GM12878 (cell line): ENCODE measurements around the gene USP10. TPM values are rescaled to one million over a fixed set of nuclear protein-coding genes. Genes with fewer than 3 reads are reported as not detected.

ENCODE experiments used
- ATAC-seq: fragments of 200-7000 bp; cut with Tn5 transposase; 3 replicates; pipeline ENCODE4 v1.9.1; 2020; ENCODE audit warnings: mild to moderate bottlenecking, moderate library complexity
- BruUV-seq: library from RNA; stranded (reverse); fragments of 400-500 nt; replicated peaks from 2 replicates; lab custom pipeline; 2021; lab: Mats Ljungman, UMichigan
- CTCF ChIA-PET: fragments of 300-600 bp; sonication (Branson Sonifier 250); formaldehyde crosslinking; extraction: SDS; loops from one replicate; lab custom pipeline; 2021; ENCODE audit warnings: inconsistent platforms; lab: Yijun Ruan, JAX
- POLR2A ChIA-PET: fragments of 350-600 bp; formaldehyde crosslinking; extraction: SDS; loops from one replicate; lab custom pipeline; 2021; ENCODE audit warnings: inconsistent platforms; lab: Charles Lee
- RAD21 ChIA-PET: fragments of 300-600 bp; sonication (Branson Sonifier 250); formaldehyde crosslinking; loops from one replicate; lab custom pipeline; 2023; ENCODE audit warnings: antibody characterized with exemption; ENCODE audit not compliant: unreplicated experiment; lab: Charles Lee
- SMC1A ChIA-PET: fragments of 300-600 bp; sonication (Branson Sonifier 250); formaldehyde crosslinking; loops from one replicate; lab custom pipeline; 2023; ENCODE audit not compliant: unreplicated experiment, uncharacterized antibody; lab: Charles Lee
- DNase-seq: peaks from one replicate; pipeline ENCODE4 v3.0.0-alpha.2; 2011; ENCODE audit warnings: low read depth, low spot score
- FAIRE-seq: peaks from 3 replicates; lab custom pipeline; 2011; peaks lifted over from hg19 to GRCh38; lab: Jason Lieb, UNC
- H2AFZ ChIP-seq: 2 replicates; pipeline ENCODE4 v1.6.0; 2011; ENCODE audit warnings: low read depth, low read length, control low read depth; ENCODE audit not compliant: control insufficient read depth
- H3K27ac ChIP-seq: 2 replicates; pipeline ENCODE4 v1.5.1; 2011; ENCODE audit warnings: control low read depth; ENCODE audit not compliant: control insufficient read depth, insufficient read depth
- H3K27me3 ChIP-seq, 2 experiments: replicated peaks in 1 of 2; 2 replicates each; pipeline versions ENCODE4 v1.6.0 to v1.6.1; 2011; ENCODE audit warnings: low read length in 1 of 2; ENCODE audit not compliant: control insufficient read depth in 2 of 2, insufficient read depth in 2 of 2
- H3K36me3 ChIP-seq, 2 experiments: 2 replicates each; pipeline ENCODE4 v1.5.1; 2011; ENCODE audit warnings: low read length in 1 of 2; ENCODE audit not compliant: control insufficient read depth in 2 of 2, insufficient read depth in 2 of 2
- H3K4me1 ChIP-seq: 2 replicates; pipeline ENCODE4 v1.6.1; 2011; ENCODE audit warnings: mild to moderate bottlenecking, low read length, moderate library complexity, mixed read lengths; ENCODE audit not compliant: control insufficient read depth, insufficient read depth
- H3K4me2 ChIP-seq: 2 replicates; pipeline ENCODE4 v1.6.0; 2011; ENCODE audit warnings: control low read depth; ENCODE audit not compliant: control insufficient read depth, insufficient read depth
- H3K4me3 ChIP-seq: fragments of 200-600 bp; sonication (generic); 2 replicates; pipeline ENCODE4 v1.5.1; 2016
- H3K79me2 ChIP-seq: 2 replicates; pipeline ENCODE4 v1.6.0; 2011; ENCODE audit warnings: low read length; ENCODE audit not compliant: control insufficient read depth, insufficient read depth
- H3K9ac ChIP-seq: 2 replicates; pipeline ENCODE4 v1.8.0; 2011; ENCODE audit warnings: low read length, control low read depth, mixed read lengths; ENCODE audit not compliant: control insufficient read depth, insufficient read depth
- H3K9me3 ChIP-seq: replicated peaks from 3 replicates; pipeline ENCODE4 v1.5.1; 2011; ENCODE audit warnings: mild to moderate bottlenecking, low read length; ENCODE audit not compliant: control insufficient read depth, insufficient read depth
- H4K20me1 ChIP-seq: 2 replicates; pipeline ENCODE4 v1.6.0; 2011; ENCODE audit not compliant: control insufficient read depth, insufficient read depth
- SUPT20H ChIP-seq: IDR thresholded peaks from 2 replicates; pipeline ENCODE4 v1.6.1; 2011; ENCODE audit warnings: low read depth, mild to moderate bottlenecking, low read length, moderate library complexity, borderline replicate concordance; ENCODE audit not compliant: control insufficient read depth
- ZNF384 ChIP-seq: IDR thresholded peaks from 2 replicates; pipeline ENCODE4 v1.6.1; 2012; ENCODE audit warnings: low read depth, mild to moderate bottlenecking, low read length, improper control_type of control experiment, borderline replicate concordance
- WGBS: methylation state at CpG from one replicate; pipeline ENCODE4 v1.1.6; 2016; ENCODE audit warnings: low lambda C conversion rate; ENCODE audit not compliant: insufficient replicate concordance, insufficient coverage; ENCODE audit errors: missing lambda C conversion rate; 5-methylcytosine and 5-hydroxymethylcytosine counted together
- in situ Hi-C: fragments of 300-500 bp; cut with MboI; formaldehyde crosslinking; loops from 9 replicates; pipeline ENCODE4 v1.14.3; 2018; ENCODE audit warnings: mixed read lengths
- intact Hi-C: fragments of 100-400 bp; cut with micrococcal nuclease; formaldehyde crosslinking; loops from one replicate; pipeline ENCODE4 v1.14.2; 2022; ENCODE audit not compliant: unreplicated experiment
- polyA plus RNA-seq, 11 experiments: library from polyadenylated mRNA; depleted of rRNA in 4 of 11; unstranded in 6 of 11; stranded (reverse) in 5 of 11; fragments of >200 nt; fragmentation: Nextera tagmentation in 4 of 11; fragmentation: Illumina TruSeq in 1 of 11; extraction: Ambion mirVana in 4 of 11; extraction: Trizol in 1 of 11; gene quantifications; 1 replicate in 1 of 11; 2 replicates in 10 of 11; pipeline versions ENCODE4 v1.2.1 to v1.2.3, GENCODE V29; 2011 to 2016; ENCODE audit warnings: inconsistent platforms in 2 of 11, missing spikeins in 2 of 11, low read depth in 1 of 11
- total RNA-seq, 4 experiments: library from RNA; depleted of rRNA in 3 of 4; stranded (reverse); fragments of >200 nt in 3 of 4; fragmentation: Illumina TruSeq in 1 of 4; extraction: Trizol in 1 of 4; gene quantifications; 2 replicates each; pipeline versions ENCODE4 v1.2.1 to v1.2.3, GENCODE V29; 2013 to 2021
- TF ChIP-seq, protein P1 (sequence below): fragments of 450-650 bp; formaldehyde crosslinking; IDR thresholded peaks from 2 replicates; pipeline ENCODE4 v1.5.0; 2022; ENCODE audit warnings: mild to moderate bottlenecking, missing genetic modification characterization
- TF ChIP-seq, protein P2 (sequence below): fragments of 450-650 bp; IDR thresholded peaks from 2 replicates; pipeline ENCODE4 v1.6.1; 2016; ENCODE audit warnings: mild to moderate bottlenecking
- TF ChIP-seq, protein P3 (sequence below): fragments of 450-650 bp; IDR thresholded peaks from 2 replicates; pipeline ENCODE4 v1.6.1; 2017; ENCODE audit warnings: mild to moderate bottlenecking, moderate library complexity

USP10 gene
- total and polyA plus RNA-seq, 10 of the 15 experiments (the other 5 are each of a cell fraction or from before 2014, with no cell fraction given), result 46.1 to 160 (median 105) TPM

DNA sequence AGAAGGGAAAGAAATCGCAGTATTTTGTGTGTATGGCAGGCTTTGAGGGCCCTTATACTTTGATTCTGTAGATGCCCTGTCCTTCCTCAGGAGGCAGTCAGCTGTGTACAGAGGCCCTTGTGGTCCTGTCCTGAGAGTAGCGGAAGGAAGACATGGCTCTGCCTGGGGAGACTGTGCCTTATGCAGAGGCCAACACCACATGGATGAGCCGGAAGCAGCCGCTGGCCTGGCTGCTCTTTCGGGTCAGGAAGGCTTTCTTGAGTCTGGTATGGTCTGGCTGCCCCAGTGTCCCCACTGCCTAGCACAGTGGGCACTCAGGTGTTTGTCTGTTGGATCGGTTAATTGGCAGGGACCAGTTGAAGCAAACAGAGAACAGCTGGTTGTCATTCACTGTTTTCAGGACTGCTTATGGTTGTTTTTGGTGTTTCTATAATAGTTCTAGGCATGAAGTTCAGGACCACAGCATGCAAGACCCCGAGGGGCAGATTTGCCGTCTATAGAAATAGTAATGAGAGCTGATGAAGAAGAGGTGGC, 12.4 kb downstream of the USP10 start (continued):
- no peak for TF ChIP-seq ZNF384
- TF ChIP-seq, protein P1, sequence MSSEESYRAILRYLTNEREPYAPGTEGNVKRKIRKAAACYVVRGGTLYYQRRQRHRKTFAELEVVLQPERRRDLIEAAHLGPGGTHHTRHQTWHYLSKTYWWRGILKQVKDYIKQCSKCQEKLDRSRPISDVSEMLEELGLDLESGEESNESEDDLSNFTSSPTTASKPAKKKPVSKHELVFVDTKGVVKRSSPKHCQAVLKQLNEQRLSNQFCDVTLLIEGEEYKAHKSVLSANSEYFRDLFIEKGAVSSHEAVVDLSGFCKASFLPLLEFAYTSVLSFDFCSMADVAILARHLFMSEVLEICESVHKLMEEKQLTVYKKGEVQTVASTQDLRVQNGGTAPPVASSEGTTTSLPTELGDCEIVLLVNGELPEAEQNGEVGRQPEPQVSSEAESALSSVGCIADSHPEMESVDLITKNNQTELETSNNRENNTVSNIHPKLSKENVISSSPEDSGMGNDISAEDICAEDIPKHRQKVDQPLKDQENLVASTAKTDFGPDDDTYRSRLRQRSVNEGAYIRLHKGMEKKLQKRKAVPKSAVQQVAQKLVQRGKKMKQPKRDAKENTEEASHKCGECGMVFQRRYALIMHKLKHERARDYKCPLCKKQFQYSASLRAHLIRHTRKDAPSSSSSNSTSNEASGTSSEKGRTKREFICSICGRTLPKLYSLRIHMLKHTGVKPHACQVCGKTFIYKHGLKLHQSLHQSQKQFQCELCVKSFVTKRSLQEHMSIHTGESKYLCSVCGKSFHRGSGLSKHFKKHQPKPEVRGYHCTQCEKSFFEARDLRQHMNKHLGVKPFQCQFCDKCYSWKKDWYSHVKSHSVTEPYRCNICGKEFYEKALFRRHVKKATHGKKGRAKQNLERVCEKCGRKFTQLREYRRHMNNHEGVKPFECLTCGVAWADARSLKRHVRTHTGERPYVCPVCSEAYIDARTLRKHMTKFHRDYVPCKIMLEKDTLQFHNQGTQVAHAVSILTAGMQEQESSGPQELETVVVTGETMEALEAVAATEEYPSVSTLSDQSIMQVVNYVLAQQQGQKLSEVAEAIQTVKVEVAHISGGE (CRISPR knock-in tag), result no peak

DNA sequence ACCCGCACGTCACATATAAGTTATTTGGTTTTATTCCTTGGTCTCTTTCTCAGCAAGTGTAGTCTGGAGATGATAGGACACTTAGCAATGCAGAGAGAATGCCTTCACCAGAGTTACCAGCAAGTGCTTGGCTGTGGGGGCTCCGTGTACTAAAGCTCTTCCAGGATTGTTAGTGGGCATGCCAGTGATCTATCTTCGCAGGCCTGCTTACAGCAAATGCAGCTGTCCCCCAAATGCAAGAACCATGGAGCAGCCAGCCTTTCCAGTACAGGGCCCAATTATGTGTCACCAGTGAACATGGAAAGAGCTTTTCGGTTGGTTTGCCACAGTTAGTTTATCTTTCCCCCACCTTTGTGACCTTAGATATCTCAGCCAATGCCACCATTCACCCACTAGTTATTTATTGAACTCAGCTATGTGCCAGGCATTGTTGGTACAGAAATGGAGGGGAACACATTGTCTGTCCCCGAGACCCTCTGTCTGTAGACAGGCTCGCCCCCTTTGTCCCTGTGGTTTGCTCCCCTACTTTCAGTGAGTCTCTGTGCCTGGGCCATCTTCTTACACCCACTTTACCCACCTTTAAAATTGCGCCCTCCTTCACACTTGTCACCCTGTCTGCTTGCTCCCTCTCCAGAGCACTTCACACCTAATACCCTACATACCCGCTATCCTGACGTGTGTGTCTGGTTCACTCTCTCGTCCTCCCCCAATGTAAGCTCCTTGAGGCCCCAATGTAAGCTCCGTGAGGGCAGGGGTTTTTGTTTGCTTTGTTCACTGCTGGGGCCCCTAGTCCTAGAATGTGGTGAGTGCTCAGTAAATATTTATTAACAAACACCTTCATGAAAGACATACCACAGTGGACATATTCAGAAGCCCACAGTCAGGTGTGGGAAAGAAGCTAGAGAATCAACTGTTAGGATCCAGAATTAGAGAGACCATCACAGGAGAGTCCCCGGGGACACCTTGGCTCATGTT, 13.3 kb downstream of the USP10 start:
- Histone ChIP-seq H3K4me3 (no peak overlapping the region), H3K9me3 (no peaks in the 10 kb centered on the region), H3K79me2 (peaks cover 98% of the 10 kb centered on the region), H3K27ac (no peak overlapping the region), H3K4me2 (no peak overlapping the region), H3K9ac (no peak overlapping the region), H4K20me1 (peaks cover 15% of the 10 kb centered on the region), H2AFZ (no peak overlapping the region), H3K36me3 (peaks cover 9 to 17% of the 10 kb centered on the region in 2 experiments), H3K4me1 (peaks cover 9% of the 10 kb centered on the region), H3K27me3 (no peaks in the 10 kb centered on the region)
- FAIRE-seq (no peak), DNase-seq (no peak), ATAC-seq (no peak)
- POLR2A ChIA-PET, result interaction anchor here (0.6 to 1.7 kb wide), 6 partner anchors 8 to 15 kb away, joined by 3 to 5 read pairs (median 4); no protein-coding TSS in a partner anchor
- RAD21 ChIA-PET, result interaction anchor here (1.0 to 2.4 kb wide), 2 partner anchors 10 kb away, joined by 3 to 8 read pairs; no protein-coding TSS in a partner anchor
- 86% methylated on average over 13 of the region's 13 CpGs for WGBS
- CTCF ChIA-PET, result interaction anchor here (0.6 to 4.7 kb wide), 8 partner anchors 10 to 90 kb away, joined by 3 to 34 read pairs (median 4); no protein-coding TSS in a partner anchor
- in situ Hi-C loops, result no loop called here
- BruUV-seq, result no TSS peak
- intact Hi-C loops, result no loop called here
- SMC1A ChIA-PET, result interaction anchor here (0.9 to 2.1 kb wide), 2 partner anchors 12 to 41 kb away, joined by 6 to 8 read pairs; no protein-coding TSS in a partner anchor
- TF ChIP-seq, protein P2, sequence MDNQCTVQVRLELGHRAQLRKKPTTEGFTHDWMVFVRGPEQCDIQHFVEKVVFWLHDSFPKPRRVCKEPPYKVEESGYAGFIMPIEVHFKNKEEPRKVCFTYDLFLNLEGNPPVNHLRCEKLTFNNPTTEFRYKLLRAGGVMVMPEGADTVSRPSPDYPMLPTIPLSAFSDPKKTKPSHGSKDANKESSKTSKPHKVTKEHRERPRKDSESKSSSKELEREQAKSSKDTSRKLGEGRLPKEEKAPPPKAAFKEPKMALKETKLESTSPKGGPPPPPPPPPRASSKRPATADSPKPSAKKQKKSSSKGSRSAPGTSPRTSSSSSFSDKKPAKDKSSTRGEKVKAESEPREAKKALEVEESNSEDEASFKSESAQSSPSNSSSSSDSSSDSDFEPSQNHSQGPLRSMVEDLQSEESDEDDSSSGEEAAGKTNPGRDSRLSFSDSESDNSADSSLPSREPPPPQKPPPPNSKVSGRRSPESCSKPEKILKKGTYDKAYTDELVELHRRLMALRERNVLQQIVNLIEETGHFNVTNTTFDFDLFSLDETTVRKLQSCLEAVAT, result no peak
- TF ChIP-seq, protein P3, sequence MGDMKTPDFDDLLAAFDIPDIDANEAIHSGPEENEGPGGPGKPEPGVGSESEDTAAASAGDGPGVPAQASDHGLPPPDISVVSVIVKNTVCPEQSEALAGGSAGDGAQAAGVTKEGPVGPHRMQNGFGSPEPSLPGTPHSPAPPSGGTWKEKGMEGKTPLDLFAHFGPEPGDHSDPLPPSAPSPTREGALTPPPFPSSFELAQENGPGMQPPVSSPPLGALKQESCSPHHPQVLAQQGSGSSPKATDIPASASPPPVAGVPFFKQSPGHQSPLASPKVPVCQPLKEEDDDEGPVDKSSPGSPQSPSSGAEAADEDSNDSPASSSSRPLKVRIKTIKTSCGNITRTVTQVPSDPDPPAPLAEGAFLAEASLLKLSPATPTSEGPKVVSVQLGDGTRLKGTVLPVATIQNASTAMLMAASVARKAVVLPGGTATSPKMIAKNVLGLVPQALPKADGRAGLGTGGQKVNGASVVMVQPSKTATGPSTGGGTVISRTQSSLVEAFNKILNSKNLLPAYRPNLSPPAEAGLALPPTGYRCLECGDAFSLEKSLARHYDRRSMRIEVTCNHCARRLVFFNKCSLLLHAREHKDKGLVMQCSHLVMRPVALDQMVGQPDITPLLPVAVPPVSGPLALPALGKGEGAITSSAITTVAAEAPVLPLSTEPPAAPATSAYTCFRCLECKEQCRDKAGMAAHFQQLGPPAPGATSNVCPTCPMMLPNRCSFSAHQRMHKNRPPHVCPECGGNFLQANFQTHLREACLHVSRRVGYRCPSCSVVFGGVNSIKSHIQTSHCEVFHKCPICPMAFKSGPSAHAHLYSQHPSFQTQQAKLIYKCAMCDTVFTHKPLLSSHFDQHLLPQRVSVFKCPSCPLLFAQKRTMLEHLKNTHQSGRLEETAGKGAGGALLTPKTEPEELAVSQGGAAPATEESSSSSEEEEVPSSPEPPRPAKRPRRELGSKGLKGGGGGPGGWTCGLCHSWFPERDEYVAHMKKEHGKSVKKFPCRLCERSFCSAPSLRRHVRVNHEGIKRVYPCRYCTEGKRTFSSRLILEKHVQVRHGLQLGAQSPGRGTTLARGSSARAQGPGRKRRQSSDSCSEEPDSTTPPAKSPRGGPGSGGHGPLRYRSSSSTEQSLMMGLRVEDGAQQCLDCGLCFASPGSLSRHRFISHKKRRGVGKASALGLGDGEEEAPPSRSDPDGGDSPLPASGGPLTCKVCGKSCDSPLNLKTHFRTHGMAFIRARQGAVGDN, result no peak
- no peak for TF ChIP-seq SUPT20H
